Measurements from ENCODE around the gene TCERG1L.

TCERG1L gene

DNA sequence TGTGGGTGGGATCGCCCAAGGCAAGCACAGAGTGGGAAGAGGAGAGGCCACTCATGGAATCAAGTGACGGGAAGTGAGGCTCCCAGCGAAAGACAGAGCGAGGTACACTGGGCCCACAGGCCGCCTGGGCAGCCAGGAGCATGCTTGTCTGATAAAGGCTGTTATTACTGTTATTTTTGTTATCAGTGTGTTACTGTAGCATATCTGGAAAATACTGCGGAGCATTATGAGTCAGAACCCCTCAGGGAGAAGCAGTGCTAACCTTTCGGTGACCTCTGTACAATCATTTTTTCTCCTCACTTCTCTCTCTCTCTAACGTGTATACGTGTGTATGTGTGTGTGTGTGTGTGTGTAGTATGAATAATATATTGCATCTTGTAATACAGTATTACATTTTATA, 3.8 kb upstream of the TCERG1L start:
- no peak for DNase-seq (ENCODE audit: low read depth in 1 of 2, low spot score in 1 of 2)

GRCh38 chr10:131314799-131315198, 3.3 kb upstream of the TCERG1L start:
- no peak for DNase-seq (ENCODE audit: low read depth in 1 of 2, low spot score in 1 of 2)

DNA sequence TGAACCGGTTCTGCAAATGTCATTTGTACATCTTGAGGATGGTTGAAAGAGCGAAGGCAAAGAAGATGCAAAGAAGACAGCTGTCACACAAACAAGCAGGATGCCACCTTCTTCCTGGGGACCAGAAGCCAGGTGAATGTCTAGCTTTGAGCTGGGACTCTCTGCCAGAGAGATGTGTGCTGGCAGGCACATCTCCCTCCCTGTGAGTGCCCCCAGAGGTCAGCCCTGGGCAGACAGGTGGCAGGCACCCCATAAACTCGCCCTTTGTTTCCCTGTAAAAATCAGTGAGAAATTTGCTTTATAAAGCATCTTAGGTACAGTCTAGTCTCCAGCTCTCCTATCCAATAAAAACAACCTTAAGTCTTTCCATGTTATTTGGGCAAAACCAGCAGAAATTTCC, 2.6 kb upstream of the TCERG1L start:
- DNase-seq (ENCODE audit: low read depth in 1 of 2, low spot score in 1 of 2) = no peak

DNA sequence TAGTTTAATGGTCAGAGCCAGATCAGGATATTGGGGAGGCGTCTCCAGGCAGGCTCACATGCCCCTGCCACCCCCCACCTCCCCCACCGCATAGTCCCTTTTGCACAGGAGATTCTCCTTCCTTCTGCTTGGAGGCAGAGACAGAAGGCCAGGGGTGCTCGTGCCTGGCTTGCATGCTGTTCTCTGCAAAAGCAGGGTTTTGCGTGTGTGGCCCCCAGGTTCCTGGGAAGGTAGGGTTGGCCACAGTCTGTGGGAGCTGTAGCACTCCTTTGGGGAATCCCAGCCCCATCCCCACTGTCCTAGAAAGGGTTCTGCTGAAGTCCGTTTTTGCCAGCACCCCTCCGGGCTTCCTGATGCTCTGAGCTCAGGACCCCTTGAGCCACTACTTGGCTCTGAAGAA, 1.9 kb upstream of the TCERG1L start:
- no peak for DNase-seq (ENCODE audit: low read depth in 1 of 2, low spot score in 1 of 2)

GRCh38 chr10:131312478-131312836, 936 bp upstream of the TCERG1L start:
- no peak for DNase-seq (ENCODE audit: low read depth in 1 of 2, low spot score in 1 of 2)

- no peak for DNase-seq (ENCODE audit: low read depth in 1 of 2, low spot score in 1 of 2)
Observed at GRCh38 chr10:131311402-131311660, 190 bp downstream of the TCERG1L start.

DNA sequence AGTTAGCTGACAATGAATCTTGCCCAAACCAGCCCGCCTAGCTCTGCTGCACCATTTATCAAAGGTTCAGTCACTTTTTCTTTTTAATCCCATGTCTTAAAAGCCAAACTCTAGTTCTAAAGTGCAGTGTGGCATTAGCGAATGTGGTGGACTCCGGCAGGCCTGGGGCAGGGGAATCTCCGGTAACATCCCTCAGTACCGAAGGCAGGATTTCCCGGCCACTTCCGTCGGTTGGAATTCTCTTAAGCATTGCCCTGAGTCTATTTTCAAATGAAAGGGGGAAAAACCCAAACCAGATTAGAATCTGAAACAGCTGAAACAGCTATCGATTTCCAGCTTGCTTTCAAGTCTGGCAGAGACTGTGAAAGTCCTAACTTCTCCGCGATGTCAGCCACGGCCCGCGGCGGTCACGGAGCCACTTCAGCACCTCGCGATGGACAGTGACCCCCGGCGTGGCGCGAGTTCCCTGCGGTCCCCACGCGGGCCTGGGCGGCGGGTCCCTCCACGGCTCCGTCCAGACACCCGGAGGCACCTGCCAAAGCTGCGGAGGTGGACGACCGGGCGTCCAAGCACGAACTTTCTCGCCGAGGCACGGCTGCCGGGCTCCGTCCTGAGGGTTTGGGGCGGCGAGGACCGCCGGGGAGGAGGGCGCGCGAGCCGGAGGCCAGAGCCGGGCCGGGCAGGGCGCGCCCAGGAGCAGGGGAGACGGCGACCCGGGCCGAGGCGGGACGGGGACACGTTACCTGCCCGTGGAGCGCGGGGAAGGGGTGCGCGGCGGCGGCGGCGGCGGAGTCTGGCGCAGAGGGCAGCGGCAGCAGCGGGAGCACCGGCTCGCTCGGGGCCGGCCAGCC, 745 bp downstream of the TCERG1L start:
- no peak for DNase-seq (ENCODE audit: low read depth in 1 of 2, low spot score in 1 of 2)

- no peak for DNase-seq (ENCODE audit: low read depth in 1 of 2, low spot score in 1 of 2)
Observed at GRCh38 chr10:131310142-131310541, 1.4 kb downstream of the TCERG1L start.

DNA sequence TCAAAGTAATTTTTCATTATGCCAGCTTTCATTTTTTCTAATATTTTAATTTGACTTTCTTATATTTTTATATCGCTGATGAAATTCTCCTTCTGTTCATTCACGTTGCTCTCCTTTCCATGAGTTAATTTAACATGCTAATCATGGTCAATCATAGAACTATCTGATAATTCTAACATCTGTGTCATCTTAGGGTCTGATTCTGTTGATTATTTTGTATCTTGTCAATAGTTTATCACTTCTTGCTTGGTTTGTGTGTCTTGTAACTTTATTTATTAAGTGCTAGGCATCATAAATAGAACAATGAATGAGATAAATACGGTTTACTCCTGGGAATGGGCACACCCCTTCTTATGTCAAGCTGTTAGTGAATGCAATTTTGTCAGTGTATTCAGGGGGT, 11.0 kb downstream of the TCERG1L start:
- no peak for DNase-seq (ENCODE audit: low read depth in 1 of 2, low spot score in 1 of 2)

DNA sequence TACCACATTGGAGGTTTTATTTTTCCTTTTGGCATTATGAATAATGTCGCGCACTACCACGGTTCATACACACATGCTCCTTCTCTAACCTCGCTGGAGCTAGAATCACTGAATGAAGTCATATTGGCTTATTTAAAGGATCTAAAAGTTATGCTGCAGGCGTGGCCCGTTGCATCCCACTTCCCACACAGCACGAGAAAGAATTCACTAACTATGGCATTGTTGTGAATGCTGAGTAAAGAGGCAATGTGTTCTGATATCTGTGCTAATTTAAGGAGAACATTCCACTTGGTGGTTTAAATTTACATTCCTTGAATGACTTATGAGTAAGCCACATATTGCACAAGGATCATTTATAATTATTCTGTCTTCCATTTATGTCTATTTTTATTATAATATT, 20.7 kb downstream of the TCERG1L start:
- DNase-seq (ENCODE audit: low read depth in 1 of 2, low spot score in 1 of 2) = no peak

DNA sequence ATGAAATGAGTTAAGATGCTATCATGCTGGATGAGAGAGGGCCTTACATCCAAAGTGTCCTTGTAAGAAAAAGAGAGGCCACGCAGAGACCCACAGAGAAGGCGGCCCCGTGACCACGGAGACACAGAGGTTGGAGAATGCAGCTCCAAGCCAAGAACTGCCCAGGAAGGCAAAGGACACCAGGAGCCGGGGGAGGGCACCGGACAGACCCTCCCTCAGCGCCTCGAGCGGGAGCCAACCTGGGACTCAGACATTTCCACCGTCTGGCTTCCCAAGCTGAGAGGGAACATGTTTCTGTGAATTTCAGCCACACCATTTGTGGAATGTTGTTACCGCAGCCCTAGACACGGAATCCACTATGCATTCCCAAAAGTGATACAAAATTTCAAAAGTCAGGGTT, 22.9 kb downstream of the TCERG1L start:
- DNase-seq (ENCODE audit: low read depth in 1 of 2, low spot score in 1 of 2) = no peak

DNA sequence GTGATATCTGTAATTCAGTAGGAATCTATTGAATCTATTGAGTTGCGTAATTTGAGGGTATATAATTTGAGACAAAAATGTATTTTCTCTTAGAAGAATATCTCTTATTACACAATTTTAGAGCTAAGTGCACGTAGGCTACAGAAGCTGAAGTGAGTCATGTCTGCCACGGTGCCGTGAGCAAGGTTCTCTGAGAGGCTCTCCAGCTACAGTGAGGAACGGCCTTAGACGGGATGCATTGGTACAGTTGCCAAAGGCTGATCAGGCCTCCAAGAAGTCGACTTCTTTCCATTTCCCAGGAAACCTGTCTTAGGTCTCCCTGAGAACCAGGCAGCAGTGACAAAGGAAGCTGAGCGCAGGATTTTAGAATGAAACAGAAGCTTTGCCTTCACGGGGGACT, 28.6 kb downstream of the TCERG1L start:
- DNase-seq (ENCODE audit: low read depth in 1 of 2, low spot score in 1 of 2) = no peak

GRCh38 chr10:131280101-131280500, 31.4 kb downstream of the TCERG1L start:
- DNase-seq (ENCODE audit: low read depth in 1 of 2, low spot score in 1 of 2) = no peak

GRCh38 chr10:131279516-131279915, 32.0 kb downstream of the TCERG1L start:
- DNase-seq (ENCODE audit: low read depth in 1 of 2, low spot score in 1 of 2) = no peak

- DNase-seq (ENCODE audit: low read depth in 1 of 2, low spot score in 1 of 2) = no peak
Observed at GRCh38 chr10:131277969-131278368, 33.6 kb downstream of the TCERG1L start.

GRCh38 chr10:131277278-131277677, 34.2 kb downstream of the TCERG1L start:
- no peak for DNase-seq (ENCODE audit: low read depth in 1 of 2, low spot score in 1 of 2)

DNA sequence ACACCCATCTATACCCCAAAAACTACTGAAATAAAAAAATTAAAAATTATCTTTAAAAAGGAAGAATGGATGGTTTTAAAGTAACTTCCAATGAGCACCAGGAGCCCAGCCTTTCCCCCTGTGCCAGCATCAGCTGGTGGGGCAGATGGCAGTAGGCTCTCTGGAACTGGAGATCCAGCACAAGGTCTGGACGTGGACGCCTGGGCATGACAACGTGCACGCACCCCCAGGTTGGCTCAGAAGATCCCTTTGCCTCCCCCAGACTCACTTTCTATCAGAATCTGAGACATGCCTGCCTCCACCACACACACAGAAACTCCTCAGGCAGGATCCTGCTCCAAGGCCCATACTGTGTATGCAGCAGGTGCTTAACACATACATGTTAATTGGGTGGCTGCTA, 35.8 kb downstream of the TCERG1L start:
- no peak for DNase-seq (ENCODE audit: low read depth in 1 of 2, low spot score in 1 of 2)

- DNase-seq (ENCODE audit: low read depth in 1 of 2, low spot score in 1 of 2) = no peak
Observed at GRCh38 chr10:131274883-131275282, 36.6 kb downstream of the TCERG1L start.

DNA sequence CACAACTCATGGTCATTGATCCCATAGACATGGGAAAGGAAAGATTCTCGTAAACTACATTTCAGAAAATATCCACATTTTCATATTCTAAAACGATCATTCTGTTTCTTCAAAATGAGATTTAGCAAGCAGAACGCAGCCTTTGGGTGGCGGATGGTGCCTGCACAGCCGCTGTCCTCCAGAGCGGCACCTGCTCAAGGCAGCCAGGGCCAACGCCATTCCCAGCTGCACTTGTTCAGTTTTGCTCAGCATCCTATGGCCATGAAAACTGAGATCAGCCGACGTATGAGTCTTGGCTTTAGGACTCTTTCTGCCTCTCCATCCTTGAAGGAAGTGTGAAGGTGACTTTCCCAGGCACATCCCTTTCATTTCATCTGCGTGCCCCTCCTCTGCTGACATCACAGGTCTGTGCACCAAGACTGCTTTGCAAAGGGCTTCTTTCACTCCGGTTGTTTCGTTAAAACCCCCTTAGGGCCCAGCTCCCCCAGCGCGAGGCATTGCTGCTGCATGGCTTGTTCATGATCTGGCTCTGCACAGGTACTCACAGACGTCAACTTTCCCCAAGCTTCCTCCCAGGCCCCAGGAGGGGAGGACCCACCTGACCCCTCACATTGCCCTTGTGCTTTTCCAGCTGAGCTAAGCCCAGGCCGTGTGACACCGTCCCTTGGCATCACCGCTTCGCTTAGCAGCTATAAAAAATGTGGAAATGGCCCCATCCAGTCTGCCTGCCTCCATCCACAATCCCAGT, 37.2 kb downstream of the TCERG1L start:
- no peak for DNase-seq (ENCODE audit: low read depth in 1 of 2, low spot score in 1 of 2)

GRCh38 chr10:131273476-131273875, 38.0 kb downstream of the TCERG1L start:
- DNase-seq (ENCODE audit: low read depth in 1 of 2, low spot score in 1 of 2) = no peak

DNA sequence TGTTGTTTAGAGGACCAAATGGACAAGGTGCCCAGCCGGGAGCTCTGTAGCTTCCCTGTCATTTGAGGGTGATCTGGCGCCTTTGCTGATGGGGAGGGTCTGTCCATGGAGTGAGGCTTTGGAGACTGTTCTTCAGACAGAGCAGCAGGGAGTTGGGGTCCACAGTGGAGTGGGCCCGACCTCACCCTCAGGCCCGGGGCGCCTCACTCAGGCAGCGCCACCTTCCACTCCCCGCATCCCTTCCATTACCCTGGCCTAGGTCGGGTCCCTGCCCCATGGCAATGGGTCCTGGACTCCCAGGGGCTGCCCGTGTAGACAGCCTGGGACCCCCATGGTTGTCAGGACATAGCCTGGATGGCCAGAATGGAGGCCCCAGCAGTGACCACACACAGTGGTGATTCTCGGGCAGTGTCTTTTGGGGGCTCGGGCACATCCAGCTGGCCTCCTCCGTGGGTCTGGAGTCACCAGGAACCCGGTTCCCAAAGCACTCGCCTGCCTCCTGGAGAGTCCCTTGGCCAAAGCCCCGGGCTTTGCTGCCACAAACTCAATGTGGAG, 38.5 kb downstream of the TCERG1L start:
- DNase-seq (ENCODE audit: low read depth in 1 of 2, low spot score in 1 of 2) = no peak

- DNase-seq (ENCODE audit: low read depth in 1 of 2, low spot score in 1 of 2) = no peak
Observed at GRCh38 chr10:131271966-131272365, 39.6 kb downstream of the TCERG1L start.

All from stimulated activated CD4-positive, alpha-beta T cell treated with anti-CD3 and anti-CD28 coated beads, Interleukin-15, amount 100 ng/mL, for 1 hour (primary cell).